ENCODE measurements around the gene EML2. TPM values are rescaled to one million over a fixed set of nuclear protein-coding genes. Genes with fewer than 3 reads are reported as not detected.

The EML2 gene
- total RNA-seq, 1 experiment from 2014 or later: 93.7 TPM

DNA sequence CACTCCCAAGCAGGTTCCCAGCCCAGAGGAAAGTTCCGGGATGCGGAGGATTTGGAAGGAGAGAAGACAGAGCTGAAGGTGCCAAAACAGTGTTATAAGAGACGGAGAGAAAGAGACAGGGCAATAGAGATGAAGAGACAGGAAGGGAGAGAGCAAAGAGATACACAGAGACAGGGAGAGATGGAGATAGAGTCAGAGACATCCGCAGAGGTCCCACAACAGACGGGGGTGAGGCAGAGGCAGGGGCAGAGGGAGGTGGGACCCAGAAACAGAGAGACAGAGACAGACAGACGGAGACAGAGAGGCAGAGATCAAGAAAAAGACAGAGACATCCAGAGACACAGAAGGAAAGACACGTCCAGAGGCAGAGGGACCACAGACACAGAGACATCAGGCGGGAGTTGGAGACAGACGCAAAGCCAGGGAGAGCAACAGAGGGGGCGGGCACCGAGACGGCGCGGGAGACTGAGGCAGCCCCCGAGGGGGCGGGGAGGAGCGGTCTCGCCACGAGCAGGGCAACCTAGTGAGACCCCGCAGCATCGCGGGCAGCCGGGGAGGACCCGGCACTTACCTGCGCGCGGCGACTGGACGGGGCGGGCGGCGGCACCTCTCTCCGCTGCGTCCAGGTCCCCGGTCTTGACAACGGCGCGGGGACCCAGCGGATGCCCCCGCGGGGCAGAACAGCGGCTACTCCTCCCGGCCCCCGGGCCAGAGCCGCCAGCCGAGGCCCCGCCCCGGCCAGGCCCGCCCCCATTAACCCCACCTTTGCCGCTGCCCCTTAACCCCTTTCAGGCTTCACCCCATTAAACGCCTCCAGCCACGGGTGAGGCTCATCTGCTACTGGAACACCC, 37.4 kb downstream of the EML2 start, which contains the start of gene GPR4:
Gene GPR4 (minus strand): TSS at position 689 of the 851 bp plus-strand sequence. CDS start 10,346 bp downstream, outside the sequence.
- Mint-ChIP-seq H3K27ac (ENCODE audit: unreplicated experiment) (peak within 1 kb of the TSS; percentile 7), H3K4me3 (ENCODE audit: low read depth, unreplicated experiment) (peak within 1 kb of the TSS; percentile 25), H3K27me3 (ENCODE audit: unreplicated experiment) (peaks cover 68% of the 10 kb centered on the region), H3K9me3 (ENCODE audit: low read depth, unreplicated experiment) (no peaks in the 10 kb centered on the region), H3K36me3 (ENCODE audit: insufficient read depth, unreplicated experiment) (peaks cover 5% of the 10 kb centered on the region), H3K4me1 (ENCODE audit: low read depth, unreplicated experiment) (peaks cover 38% of the 10 kb centered on the region)
- BruUV-seq (replicated peaks): no TSS peak
- TF ChIP-seq, protein P1, sequence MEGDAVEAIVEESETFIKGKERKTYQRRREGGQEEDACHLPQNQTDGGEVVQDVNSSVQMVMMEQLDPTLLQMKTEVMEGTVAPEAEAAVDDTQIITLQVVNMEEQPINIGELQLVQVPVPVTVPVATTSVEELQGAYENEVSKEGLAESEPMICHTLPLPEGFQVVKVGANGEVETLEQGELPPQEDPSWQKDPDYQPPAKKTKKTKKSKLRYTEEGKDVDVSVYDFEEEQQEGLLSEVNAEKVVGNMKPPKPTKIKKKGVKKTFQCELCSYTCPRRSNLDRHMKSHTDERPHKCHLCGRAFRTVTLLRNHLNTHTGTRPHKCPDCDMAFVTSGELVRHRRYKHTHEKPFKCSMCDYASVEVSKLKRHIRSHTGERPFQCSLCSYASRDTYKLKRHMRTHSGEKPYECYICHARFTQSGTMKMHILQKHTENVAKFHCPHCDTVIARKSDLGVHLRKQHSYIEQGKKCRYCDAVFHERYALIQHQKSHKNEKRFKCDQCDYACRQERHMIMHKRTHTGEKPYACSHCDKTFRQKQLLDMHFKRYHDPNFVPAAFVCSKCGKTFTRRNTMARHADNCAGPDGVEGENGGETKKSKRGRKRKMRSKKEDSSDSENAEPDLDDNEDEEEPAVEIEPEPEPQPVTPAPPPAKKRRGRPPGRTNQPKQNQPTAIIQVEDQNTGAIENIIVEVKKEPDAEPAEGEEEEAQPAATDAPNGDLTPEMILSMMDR (IDR thresholded peaks at IDR 0.05; ENCODE audit: unreplicated experiment): no peak
- peak; percentile 43 for DNase-seq
- CTCF ChIA-PET: no interaction called here
- intact Hi-C loops (cut with micrococcal nuclease; ENCODE audit: unreplicated experiment): no loop called here

DNA sequence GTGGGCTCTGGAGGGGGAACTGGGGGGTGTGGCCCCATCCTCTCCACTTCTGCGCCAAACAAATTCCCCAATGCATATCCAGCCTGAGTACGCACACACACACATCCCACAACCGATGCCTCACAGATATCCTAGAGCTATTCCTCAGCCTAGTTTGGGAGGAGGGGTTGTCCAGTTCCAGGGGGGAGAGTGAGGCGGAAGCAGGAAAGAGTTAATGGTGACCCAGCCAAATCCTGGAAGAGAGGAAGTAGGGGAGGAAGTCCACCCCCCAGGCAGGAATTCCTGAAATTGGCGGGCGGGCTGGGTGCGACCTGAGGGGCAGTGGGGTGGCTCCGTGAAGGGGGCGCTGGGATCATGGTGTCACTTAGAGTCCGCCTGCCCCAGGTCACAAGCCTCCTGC, 38.1 kb downstream of the EML2 start:
- H3K27me3 Mint-ChIP-seq (ENCODE audit: unreplicated experiment): peaks cover 74% of the 10 kb centered on the region
- H3K4me1 Mint-ChIP-seq (ENCODE audit: low read depth, unreplicated experiment): peaks cover 37% of the 10 kb centered on the region

DNA sequence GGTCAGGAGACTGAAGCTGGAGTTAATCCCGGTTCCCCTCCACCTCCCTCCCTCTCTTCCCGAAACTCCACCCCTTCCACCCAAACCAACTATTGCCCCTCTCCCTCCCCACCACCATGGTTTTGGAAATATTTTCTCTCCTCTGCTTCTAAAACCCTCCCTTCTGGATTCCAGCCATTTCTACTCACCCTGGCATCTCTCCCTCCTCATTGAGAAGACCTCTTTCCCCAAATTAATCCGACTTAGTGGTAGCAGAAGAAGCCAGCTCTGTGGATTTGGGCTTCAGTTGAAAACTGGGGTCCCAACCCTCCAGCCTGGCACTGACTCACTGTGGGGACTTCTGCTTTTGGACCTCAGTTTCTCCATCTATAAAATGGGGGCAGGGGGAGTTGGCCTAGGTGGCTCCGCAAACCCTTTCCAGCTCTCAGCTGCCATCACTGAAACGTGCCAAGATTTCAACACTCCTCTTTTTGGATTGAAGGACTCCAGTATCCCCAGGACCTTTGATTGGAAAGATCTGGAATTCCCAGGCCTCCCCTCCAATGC, 38.8 kb downstream of the EML2 start:
- peaks cover 82% of the 10 kb centered on the region for H3K27me3 Mint-ChIP-seq (ENCODE audit: unreplicated experiment)
- TF ChIP-seq, protein P1 (IDR thresholded peaks at IDR 0.05; ENCODE audit: unreplicated experiment): no peak
- BruUV-seq (replicated peaks): no TSS peak
- H3K9me3 Mint-ChIP-seq (ENCODE audit: low read depth, unreplicated experiment): no peaks in the 10 kb centered on the region
- H3K36me3 Mint-ChIP-seq (ENCODE audit: insufficient read depth, unreplicated experiment): peaks cover 5% of the 10 kb centered on the region
- no peak overlapping the region for H3K4me3 Mint-ChIP-seq (ENCODE audit: low read depth, unreplicated experiment)
- no peak overlapping the region for H3K27ac Mint-ChIP-seq (ENCODE audit: unreplicated experiment)
- CTCF ChIA-PET: interaction anchor here (0.5 kb wide), 1 partner anchor 64 kb away, joined by 3 read pairs; no protein-coding TSS in a partner anchor
- intact Hi-C loops (cut with micrococcal nuclease; ENCODE audit: unreplicated experiment): no loop called here
- no peak for DNase-seq
- peaks cover 37% of the 10 kb centered on the region for H3K4me1 Mint-ChIP-seq (ENCODE audit: low read depth, unreplicated experiment)

More for the DNA sequence above, 38.1 kb downstream of the EML2 start:
- intact Hi-C loops (cut with micrococcal nuclease; ENCODE audit: unreplicated experiment): no loop called here
- no TSS peak for BruUV-seq (replicated peaks)
- H3K27ac Mint-ChIP-seq (ENCODE audit: unreplicated experiment): peak overlapping the region; percentile 7
- CTCF ChIA-PET: no interaction called here
- no peak for DNase-seq
- H3K9me3 Mint-ChIP-seq (ENCODE audit: low read depth, unreplicated experiment): no peaks in the 10 kb centered on the region
- TF ChIP-seq, protein P1 (IDR thresholded peaks at IDR 0.05; ENCODE audit: unreplicated experiment): no peak
- H3K4me3 Mint-ChIP-seq (ENCODE audit: low read depth, unreplicated experiment): peak overlapping the region; percentile 15
- peaks cover 5% of the 10 kb centered on the region for H3K36me3 Mint-ChIP-seq (ENCODE audit: insufficient read depth, unreplicated experiment)

DNA sequence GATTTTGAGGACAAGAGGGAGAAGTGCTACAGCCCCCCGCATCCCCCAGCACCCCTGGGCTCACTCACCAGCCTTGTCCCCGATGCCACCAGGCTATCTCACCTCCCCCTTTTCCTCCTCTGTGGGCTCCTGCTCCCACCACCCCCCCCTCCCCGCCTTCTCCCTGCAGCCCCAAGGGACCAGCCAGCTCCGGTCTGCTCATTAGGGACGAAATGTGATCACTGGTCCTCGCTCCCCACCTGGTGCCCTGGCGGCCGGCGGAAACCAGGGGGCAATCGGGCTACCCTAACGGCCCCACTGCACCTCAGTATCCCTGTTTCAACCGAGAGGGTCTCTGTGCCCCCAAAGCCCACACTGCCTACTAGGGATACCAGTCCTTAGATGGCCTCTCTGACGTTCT, 39.9 kb downstream of the EML2 start:
- Mint-ChIP-seq H3K4me3 (ENCODE audit: low read depth, unreplicated experiment) (no peak overlapping the region), H3K27me3 (ENCODE audit: unreplicated experiment) (peaks cover 84% of the 10 kb centered on the region), H3K9me3 (ENCODE audit: low read depth, unreplicated experiment) (no peaks in the 10 kb centered on the region), H3K4me1 (ENCODE audit: low read depth, unreplicated experiment) (peaks cover 37% of the 10 kb centered on the region), H3K27ac (ENCODE audit: unreplicated experiment) (no peak overlapping the region), H3K36me3 (ENCODE audit: insufficient read depth, unreplicated experiment) (peaks cover 5% of the 10 kb centered on the region)
- intact Hi-C loops (cut with micrococcal nuclease; ENCODE audit: unreplicated experiment): no loop called here
- DNase-seq: no peak
- CTCF ChIA-PET: interaction anchor here (0.6 to 1.9 kb wide), 2 partner anchors 42 to 68 kb away, joined by 3 to 4 read pairs; no protein-coding TSS in a partner anchor
- TF ChIP-seq, protein P1 (IDR thresholded peaks at IDR 0.05; ENCODE audit: unreplicated experiment): no peak
- BruUV-seq (replicated peaks): no TSS peak

Measured in Calu3 (cell line).